HG03103 (cell line): ENCODE results near the gene CHAMP1.

Experiments used
- ATAC-seq: cut with Tn5 transposase; IDR thresholded peaks from one replicate; pipeline ENCODE4 v1.9.1; 2021; ENCODE audit warnings: low read depth; ENCODE audit not compliant: unreplicated experiment

Gene CHAMP1

DNA sequence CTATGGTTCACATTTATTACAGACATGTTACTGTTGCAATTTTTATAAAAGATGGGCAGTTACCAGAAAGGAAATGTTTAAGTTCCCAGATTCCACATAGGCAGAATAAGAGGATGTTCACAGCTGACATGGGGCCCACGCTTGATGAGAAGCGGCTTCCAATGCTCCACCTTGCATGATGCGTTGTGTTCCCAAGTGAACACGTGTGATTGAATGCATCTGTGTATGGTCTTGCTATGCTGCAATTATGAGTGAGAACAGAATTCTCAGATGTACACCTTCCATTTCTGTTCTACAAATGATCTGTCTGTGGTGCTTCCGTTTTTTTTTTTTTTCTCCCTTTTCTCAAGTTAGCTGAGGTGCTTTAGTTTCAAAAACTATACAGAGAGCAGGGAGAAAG, 17.4 kb upstream of the CHAMP1 start:
- no peak for ATAC-seq

DNA sequence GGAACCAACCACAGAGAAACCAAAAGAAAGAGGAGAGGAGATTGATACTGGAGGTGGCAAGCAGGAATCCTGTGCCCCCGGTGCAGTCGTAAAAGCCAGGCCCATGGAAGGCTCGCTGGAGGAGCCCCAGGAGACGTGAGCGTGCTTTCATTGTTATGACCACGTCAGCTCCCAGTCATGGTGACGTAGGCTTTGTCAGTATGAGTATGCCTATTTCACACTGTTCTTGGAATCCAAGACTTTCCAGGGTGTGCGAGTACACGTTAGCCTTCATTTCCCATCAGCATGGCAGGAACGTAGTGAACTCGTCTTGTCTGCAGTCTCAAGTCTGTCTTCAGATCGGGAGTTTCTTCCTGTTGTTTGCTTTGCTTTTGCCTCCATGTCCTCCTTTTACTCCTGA, 15.4 kb upstream of the CHAMP1 start:
- no peak for ATAC-seq

DNA sequence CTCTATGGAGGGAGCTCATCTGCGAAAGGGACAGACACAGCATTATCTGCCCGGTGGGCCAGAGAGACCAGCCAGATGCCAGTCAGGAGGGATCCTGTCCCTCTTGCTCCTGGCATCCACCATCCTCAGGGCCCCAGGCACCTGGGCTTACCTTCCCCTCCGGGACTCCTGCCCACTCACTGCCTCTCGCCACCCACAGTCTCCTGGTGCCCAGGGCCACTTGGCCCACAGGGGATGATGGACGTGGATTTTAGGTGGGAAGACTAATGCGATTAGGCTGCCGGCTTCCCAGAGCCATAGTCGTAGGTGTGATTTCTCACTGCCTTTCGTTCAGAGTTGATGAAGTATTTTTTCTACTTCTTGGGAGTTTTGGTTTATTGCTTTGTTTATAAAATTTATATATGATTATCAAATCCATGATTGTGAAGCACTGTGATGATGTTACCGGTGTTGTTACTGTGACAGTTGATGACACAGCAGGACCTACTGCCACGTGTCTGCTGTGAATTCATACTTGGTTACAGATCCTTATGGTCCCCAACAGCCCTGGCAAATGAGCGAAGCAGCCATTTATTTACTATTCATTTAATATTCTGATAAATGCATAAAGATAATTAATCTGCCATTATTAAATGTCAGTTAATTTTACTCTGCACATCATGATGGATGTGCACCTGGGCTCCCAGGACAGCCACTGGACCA, 14.5 kb upstream of the CHAMP1 start:
- ATAC-seq = no peak

DNA sequence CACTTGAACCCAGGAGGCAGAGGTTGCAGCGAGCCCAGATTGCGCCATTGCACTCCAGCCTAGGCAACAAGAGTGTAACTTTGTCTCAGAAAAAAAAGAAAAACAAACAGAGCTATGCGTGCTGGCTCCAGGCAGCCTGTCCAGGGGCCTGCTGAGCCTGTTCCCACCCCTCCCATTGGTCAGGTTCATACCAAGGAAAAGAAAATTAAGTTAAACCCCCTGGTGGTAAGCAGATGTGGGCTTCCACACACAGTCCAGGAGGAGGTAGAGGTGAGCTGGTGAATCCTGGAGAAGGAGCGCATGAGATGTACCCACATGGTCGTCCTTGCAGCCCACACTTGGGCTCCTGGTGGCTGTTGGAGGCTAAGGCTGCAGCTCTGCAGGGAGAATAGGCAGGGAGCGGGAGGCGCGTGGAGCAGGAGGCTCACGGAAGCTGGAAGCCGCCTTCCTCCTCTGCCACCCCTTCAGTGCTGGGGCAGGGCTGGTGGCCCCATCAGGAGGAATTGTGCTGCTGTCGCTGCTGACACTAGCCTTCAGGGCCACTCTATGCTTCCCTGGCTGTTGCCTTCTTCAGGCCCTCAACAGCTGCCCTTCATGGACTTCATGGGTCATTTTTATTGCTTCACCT, 10.5 kb upstream of the CHAMP1 start:
- ATAC-seq = no peak

DNA sequence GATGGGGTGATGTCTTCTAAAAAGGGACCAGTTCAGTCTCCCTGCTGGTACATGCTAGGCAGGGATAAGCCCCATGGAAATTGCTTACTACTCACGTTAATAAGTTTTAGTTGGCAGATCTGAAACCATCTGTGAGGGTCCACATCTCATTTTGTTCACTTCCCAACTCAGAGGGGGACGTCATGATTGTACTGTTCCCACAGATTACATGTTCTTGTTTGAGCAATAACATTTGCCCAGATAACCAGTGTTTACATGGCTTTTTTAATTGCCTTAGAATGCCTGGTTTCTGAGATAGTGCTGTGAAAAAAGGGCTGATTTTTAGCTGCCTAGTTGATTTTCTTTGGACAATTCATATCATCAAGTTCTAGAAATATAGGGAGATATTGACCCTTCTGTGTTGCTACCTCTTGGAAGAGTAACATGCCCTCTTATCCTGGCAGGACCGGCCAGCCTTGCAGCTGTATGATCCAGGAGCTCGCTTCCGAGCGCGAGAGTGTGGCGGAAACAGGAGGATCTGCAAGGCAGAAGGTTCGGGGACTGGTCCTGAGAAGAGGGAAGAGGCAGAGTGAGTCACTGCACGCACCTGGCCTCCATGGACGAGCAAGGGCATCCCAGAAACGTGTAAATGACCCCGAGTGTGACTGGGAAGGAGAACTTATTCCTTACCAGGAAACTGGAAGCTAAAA, 9.8 kb upstream of the CHAMP1 start:
- no peak for ATAC-seq

DNA sequence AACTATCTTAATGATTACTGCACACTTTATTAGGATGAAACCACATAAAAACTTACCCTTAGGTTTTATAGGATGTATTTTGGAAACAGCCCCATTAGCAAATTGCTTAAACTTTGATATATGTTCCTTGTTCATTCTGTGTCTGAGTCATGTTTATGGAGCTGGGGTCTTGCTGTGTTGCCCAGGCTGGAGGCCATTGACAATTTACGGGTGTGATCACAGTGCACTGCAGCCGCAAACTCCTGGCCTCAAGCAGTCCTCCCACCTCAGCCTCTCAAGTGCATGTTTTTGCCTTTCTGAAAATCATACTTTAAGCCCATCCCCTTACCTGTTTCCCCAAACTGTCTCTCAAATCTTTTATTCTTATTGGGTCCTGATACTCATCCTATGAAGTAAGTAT, 5.2 kb upstream of the CHAMP1 start:
- ATAC-seq = no peak

- no peak for ATAC-seq
Observed at GRCh38 chr13:114309806-114310410, 4.4 kb upstream of the CHAMP1 start.

DNA sequence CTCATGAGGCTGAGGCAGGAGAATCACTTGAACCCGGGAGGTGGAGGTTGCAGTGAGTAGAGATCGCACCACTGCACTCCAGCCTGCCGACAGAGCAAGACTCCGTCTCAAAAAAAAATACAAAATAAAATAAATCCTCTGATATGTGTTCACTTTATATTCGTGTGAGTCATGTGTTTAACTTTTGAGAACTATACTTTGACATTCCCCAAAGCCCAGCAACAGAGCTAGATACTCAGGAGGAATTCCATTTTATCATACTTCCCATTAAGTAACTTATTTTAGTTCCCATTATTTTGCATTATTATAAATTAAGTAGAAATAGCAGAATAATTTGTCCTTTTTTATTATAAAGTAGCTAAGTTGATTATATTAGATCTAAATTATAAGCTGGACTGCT, 3.3 kb upstream of the CHAMP1 start:
- no peak for ATAC-seq

DNA sequence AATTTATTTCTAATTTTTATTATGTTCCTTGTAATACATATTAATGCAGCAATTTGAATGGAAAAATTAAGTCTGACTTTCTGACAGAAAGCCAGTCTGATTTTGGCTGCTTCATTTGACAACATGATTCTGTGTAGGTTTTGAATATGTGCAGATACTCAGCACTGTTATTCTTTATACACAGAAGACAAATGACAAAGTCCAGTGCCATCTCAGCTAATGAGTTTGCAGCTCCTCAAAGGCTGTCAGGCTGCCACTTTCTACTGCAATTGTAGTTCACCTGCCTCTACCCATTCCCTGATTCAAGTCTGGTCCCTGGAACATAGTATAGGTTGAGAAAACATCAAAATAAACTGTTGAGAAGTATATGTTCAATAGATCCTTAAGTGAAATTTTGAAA, 2.9 kb upstream of the CHAMP1 start:
- ATAC-seq = no peak

DNA sequence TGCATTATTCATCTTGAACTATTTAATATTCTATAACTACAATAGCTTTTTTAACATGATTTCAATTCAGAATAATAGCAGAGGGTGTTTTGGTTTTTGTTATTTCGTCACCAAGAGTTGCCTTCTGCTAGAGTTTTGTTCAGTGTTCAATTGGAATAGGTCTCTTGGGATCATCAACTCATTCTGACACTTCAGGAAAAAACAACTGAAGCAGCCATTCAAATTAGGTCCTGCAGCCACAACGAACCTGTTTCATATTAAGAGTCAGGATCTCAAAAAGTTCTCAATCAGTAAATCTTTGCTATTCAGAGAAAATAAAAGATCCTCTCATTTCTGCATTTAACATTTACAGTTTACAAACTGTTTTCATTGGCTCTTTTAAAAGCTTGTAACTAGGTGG, 2.4 kb upstream of the CHAMP1 start:
- no peak for ATAC-seq

DNA sequence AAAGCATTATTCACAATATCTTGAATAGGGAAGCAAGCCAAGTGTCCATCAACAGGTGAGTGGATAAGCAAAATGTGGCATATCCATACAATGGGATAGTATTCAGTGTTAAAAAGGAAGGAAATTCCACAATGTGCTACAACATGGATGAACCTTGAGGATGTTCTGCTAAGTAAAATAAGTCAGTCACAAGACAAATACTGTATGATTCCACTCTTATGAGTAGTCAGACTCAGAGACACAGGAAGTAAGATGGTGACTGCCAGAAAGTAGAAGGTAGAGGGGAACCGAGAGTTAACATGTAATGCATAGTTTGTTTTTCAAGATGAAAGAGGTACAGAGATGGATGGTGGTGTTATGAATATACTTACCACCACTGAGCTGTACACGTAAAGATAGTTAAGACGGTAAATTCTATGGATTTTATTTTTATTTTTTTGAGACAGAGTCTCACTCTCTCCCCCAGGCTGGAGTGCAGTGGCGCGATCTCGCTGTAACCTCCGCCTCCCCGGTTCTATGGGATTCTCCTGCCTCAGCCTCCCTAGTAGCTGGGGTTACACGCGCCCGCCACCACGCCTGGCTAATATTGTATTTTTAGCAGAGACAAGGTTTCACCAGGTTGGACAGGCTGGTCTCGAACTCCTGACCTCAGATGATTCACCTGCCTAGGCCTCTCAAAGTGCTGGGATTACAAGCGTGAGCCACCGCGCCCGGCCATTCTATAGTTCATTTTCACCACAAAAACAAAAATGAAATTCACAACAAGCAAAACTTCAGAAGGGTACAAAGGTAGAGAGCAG, 1.0 kb upstream of the CHAMP1 start:
- no peak for ATAC-seq

DNA sequence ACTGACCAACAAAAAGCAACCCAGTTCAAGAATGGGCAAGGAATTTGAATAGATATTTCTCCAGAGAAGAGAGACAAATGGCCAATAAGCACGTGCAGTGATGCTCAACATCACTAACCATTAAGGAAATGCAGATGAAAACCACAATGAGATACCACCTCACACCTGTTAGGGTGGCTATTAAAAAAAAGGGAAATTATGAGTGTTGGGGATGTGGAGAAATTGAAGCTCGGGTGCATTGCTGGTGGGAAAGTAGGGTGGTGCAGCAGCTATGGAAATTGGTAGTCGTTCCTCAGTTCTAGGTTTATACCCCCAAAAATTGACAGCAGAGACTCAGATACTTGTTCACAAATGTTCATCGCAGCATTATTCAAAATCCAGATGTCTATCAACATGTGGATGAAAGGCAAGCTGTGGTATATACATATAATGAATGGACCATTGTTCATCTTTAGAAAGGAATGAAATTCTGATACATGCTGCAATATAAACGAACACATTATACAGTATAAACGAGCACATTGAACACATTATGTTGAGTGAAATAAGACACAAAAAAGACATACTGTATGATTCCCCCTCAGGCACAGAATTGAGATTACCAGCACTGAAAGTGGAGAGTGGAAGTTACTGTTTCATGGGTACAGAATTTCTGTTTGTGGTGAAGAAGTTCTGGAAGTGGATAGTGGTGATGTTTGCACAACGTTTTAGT, 927 bp downstream of the CHAMP1 start:
- no peak for ATAC-seq

GRCh38 chr13:114318624-114319023, 4.3 kb downstream of the CHAMP1 start:
- no peak for ATAC-seq

- ATAC-seq = no peak
Observed at GRCh38 chr13:114319441-114319913, 5.2 kb downstream of the CHAMP1 start.

DNA sequence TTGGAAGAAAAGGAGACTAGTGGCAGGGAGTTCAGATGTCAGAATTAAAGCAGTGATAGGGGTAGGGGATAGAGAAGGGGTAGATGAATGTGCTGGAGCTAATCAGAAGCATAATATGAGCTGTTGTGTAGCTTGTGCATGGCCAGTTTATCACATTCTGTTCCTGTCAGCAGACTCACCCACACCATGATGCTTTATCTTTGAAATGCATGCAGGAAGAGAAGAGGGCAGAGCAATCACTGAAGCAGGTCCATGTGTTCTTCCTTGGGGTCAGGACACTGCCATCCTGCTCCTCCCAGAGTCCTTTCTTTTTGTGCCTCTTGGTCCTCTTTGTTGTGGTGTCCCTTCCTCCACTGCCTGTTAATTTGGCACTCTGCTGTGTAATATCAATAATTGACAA, 5.8 kb downstream of the CHAMP1 start:
- no peak for ATAC-seq

GRCh38 chr13:114321256-114321655, 7.0 kb downstream of the CHAMP1 start:
- no peak for ATAC-seq

- no peak for ATAC-seq
Observed at GRCh38 chr13:114323349-114323748, 9.0 kb downstream of the CHAMP1 start.

DNA sequence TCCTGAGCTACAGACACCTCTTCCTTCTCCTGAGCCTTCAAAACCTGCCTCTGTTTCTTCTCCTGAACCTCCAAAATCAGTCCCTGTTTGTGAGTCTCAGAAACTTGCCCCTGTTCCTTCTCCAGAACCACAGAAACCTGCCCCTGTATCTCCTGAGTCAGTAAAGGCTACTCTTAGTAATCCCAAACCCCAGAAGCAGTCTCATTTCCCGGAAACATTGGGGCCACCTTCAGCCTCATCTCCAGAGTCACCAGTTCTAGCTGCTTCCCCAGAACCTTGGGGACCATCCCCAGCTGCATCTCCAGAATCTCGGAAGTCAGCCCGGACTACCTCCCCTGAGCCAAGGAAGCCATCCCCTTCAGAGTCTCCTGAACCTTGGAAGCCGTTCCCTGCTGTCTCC, 10.0 kb downstream of the CHAMP1 start:
- ATAC-seq = no peak

DNA sequence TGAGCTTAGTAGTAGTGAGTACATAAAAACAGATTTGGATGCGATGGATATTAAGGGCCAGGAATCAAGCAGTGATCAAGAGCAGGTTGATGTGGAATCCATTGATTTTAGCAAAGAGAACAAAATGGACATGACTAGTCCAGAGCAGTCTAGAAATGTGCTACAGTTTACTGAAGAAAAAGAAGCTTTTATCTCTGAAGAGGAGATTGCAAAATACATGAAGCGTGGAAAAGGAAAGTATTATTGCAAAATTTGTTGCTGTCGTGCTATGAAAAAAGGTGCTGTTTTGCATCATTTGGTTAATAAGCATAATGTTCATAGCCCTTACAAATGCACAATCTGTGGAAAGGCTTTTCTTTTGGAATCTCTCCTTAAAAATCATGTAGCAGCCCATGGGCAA, 11.4 kb downstream of the CHAMP1 start:
- no peak for ATAC-seq

- no peak for ATAC-seq
Observed at GRCh38 chr13:114328034-114328433, 13.7 kb downstream of the CHAMP1 start.
